ENCODE data around the gene ZSWIM5. TPM values are rescaled to one million over a fixed set of nuclear protein-coding genes. Genes with fewer than 3 reads are reported as not detected.

ZSWIM5 gene
- total RNA-seq, 1 donor = 4.7 TPM

DNA sequence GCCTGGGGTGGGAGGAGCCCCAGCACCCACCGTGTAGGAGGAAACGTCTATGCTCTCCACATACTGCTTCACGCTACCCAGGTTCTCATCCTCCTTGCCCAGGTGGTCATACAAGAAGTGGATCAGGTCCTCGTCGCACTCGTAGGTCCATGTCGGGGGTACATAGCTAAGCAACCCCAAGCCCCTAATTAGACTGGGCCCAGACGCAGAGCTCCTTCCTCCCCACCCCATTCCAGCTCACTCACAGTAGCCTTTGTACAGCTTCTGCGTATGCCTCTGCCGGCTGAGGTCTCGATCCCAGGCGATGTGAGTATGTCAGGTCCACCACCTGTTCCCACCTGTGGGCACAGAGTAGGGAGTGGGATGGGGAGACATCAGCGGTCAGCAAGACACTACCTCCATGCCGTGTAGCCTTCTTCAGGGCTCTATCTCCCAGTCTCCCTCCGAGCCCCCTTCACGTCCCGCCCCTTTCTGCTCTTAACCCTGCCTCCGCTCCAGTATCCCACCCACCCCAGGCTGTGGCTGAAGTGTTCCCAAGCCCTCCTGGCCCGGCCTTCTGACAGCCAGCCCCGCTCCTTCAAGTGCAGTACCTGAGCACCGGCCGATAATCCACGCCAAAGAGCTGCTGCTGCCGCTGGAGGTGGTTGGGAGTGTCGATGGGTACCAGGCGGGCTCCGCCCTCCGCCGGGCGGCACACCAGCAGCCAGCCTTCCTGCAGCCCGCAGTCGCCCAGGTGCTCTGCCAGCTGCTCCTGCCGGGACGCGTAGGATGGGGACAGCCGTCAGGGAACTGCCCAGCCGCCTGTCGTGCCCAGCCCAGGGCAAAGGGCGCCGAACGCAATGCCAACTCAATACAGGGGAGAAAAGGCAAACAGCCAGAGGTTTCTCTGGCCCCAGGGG, 196.2 kb downstream of the ZSWIM5 start:
- H3K4me3 ChIP-seq (ENCODE audit: low read depth, low read length) = peak overlapping the region; percentile 93
- no peak for TF ChIP-seq CTCF (IDR thresholded peaks at IDR 0.05; ENCODE audit: insufficient read depth, low read length)
- DNase-seq (ENCODE audit: low read depth) = no peak

GRCh38 chr1:45009296-45009865, 197.0 kb downstream of the ZSWIM5 start:
- peak overlapping the region; percentile 93 for H3K4me3 ChIP-seq (ENCODE audit: low read depth, low read length)
- TF ChIP-seq CTCF (IDR thresholded peaks at IDR 0.05; ENCODE audit: insufficient read depth, low read length) = no peak
- no peak for DNase-seq (ENCODE audit: low read depth)

- TF ChIP-seq CTCF (IDR thresholded peaks at IDR 0.05; ENCODE audit: insufficient read depth, low read length) = no peak
- DNase-seq (ENCODE audit: low read depth) = no peak
- H3K4me3 ChIP-seq (ENCODE audit: low read depth, low read length) = no peak overlapping the region
Observed at GRCh38 chr1:45008516-45008915, 197.9 kb downstream of the ZSWIM5 start.

- DNase-seq (ENCODE audit: low read depth) = no peak
- no peak overlapping the region for H3K4me3 ChIP-seq (ENCODE audit: low read depth, low read length)
- TF ChIP-seq CTCF (IDR thresholded peaks at IDR 0.05; ENCODE audit: insufficient read depth, low read length) = no peak
Observed at GRCh38 chr1:45008076-45008475, 198.3 kb downstream of the ZSWIM5 start.

- no peak for DNase-seq (ENCODE audit: low read depth)
- TF ChIP-seq CTCF (IDR thresholded peaks at IDR 0.05; ENCODE audit: insufficient read depth, low read length) = no peak
- H3K4me3 ChIP-seq (ENCODE audit: low read depth, low read length) = no peak overlapping the region
Observed at GRCh38 chr1:45007311-45007710, 199.1 kb downstream of the ZSWIM5 start.

- no peak overlapping the region for H3K4me3 ChIP-seq (ENCODE audit: low read depth, low read length)
- TF ChIP-seq CTCF (IDR thresholded peaks at IDR 0.05; ENCODE audit: insufficient read depth, low read length) = no peak
- DNase-seq (ENCODE audit: low read depth) = no peak
Observed at GRCh38 chr1:45005761-45006160, 200.6 kb downstream of the ZSWIM5 start.
